ENCODE measurements around the gene PLA2G4B. TPM values are rescaled to one million over a fixed set of nuclear protein-coding genes. Genes with fewer than 3 reads are reported as not detected.
A peak's percentile ranks its signal among the peaks of the same experiment; 100 is the strongest.

The PLA2G4B gene
- total RNA-seq, 1 donor from 2014 or later: 1.8 TPM

GRCh38 chr15:41798607-41799487 is 39.8 kb upstream of the PLA2G4B start:
- H3K4me1 Mint-ChIP-seq (ENCODE audit: low read depth, unreplicated experiment): peaks cover 37% of the 10 kb centered on the region
- Histone ChIP-seq H3K79me2 (ENCODE audit: insufficient read depth, low read length) (peaks cover 32% of the 10 kb centered on the region), H3K36me3 (ENCODE audit: insufficient read depth, low read length) (peaks cover 4% of the 10 kb centered on the region), H4K20me1 (ENCODE audit: insufficient read depth, low read length) (peaks cover 36% of the 10 kb centered on the region), H3K4me2 (ENCODE audit: low read length) (no peak overlapping the region), H3K9ac (ENCODE audit: low read length) (no peak overlapping the region), H3K9me3 (ENCODE audit: insufficient read depth, low read depth, low read length) (no peaks in the 10 kb centered on the region), H3K27me3 (ENCODE audit: insufficient read depth, low read length) (no peaks in the 10 kb centered on the region), H3K27ac (ENCODE audit: low read depth, low read length) (no peak overlapping the region), H3K4me3 (ENCODE audit: insufficient read depth, low read depth, low read length) (no peak overlapping the region), H3K4me1 (ENCODE audit: insufficient read depth, low read length) (peaks cover 18% of the 10 kb centered on the region), H2AFZ (ENCODE audit: low read depth, low read length) (no peak overlapping the region)
- DNase-seq (ENCODE audit: low read depth): no peak
- no peak overlapping the region for H3K4me3 Mint-ChIP-seq (ENCODE audit: unreplicated experiment)
- peaks cover 11% of the 10 kb centered on the region for H3K36me3 Mint-ChIP-seq (ENCODE audit: low read depth, unreplicated experiment)
- H3K27ac Mint-ChIP-seq (ENCODE audit: unreplicated experiment): peak overlapping the region; percentile 36
- H3K27me3 Mint-ChIP-seq (ENCODE audit: low read depth, unreplicated experiment): no peaks in the 10 kb centered on the region
- FAIRE-seq: no peak
- no peaks in the 10 kb centered on the region for H3K9me3 Mint-ChIP-seq (ENCODE audit: unreplicated experiment)
- TF ChIP-seq EZH2 (IDR thresholded peaks at IDR 0.05; ENCODE audit: insufficient read depth, low read length) (no peak), CTCF (IDR thresholded peaks at IDR 0.05; ENCODE audit: insufficient read depth, low read depth, low read length) (no peak)

GRCh38 chr15:41799488-41799805 is 39.2 kb upstream of the PLA2G4B start:
- DNase-seq (ENCODE audit: low read depth): no peak
- Histone ChIP-seq H3K27ac (ENCODE audit: low read depth, low read length) (no peak overlapping the region), H3K9me3 (ENCODE audit: insufficient read depth, low read depth, low read length) (no peaks in the 10 kb centered on the region), H3K9ac (ENCODE audit: low read length) (no peak overlapping the region), H3K4me3 (ENCODE audit: insufficient read depth, low read depth, low read length) (no peak overlapping the region), H3K79me2 (ENCODE audit: insufficient read depth, low read length) (peaks cover 31% of the 10 kb centered on the region), H3K4me1 (ENCODE audit: insufficient read depth, low read length) (peaks cover 18% of the 10 kb centered on the region), H4K20me1 (ENCODE audit: insufficient read depth, low read length) (peaks cover 36% of the 10 kb centered on the region), H3K36me3 (ENCODE audit: insufficient read depth, low read length) (peaks cover 4% of the 10 kb centered on the region), H3K4me2 (ENCODE audit: low read length) (no peak overlapping the region), H3K27me3 (ENCODE audit: insufficient read depth, low read length) (no peaks in the 10 kb centered on the region), H2AFZ (ENCODE audit: low read depth, low read length) (no peak overlapping the region)
- Mint-ChIP-seq H3K9me3 (ENCODE audit: unreplicated experiment) (no peaks in the 10 kb centered on the region), H3K36me3 (ENCODE audit: low read depth, unreplicated experiment) (peaks cover 11% of the 10 kb centered on the region), H3K4me3 (ENCODE audit: unreplicated experiment) (no peak overlapping the region), H3K27me3 (ENCODE audit: low read depth, unreplicated experiment) (no peaks in the 10 kb centered on the region), H3K4me1 (ENCODE audit: low read depth, unreplicated experiment) (peaks cover 33% of the 10 kb centered on the region), H3K27ac (ENCODE audit: unreplicated experiment) (peak overlapping the region; percentile 59)
- FAIRE-seq: no peak
- no peak for TF ChIP-seq CTCF (IDR thresholded peaks at IDR 0.05; ENCODE audit: insufficient read depth, low read depth, low read length)
- no peak for TF ChIP-seq EZH2 (IDR thresholded peaks at IDR 0.05; ENCODE audit: insufficient read depth, low read length)

GRCh38 chr15:41801185-41801584 is 37.5 kb upstream of the PLA2G4B start:
- Histone ChIP-seq H4K20me1 (ENCODE audit: insufficient read depth, low read length) (peaks cover 36% of the 10 kb centered on the region), H3K9me3 (ENCODE audit: insufficient read depth, low read depth, low read length) (no peaks in the 10 kb centered on the region), H3K36me3 (ENCODE audit: insufficient read depth, low read length) (peaks cover 4% of the 10 kb centered on the region), H3K27ac (ENCODE audit: low read depth, low read length) (no peak overlapping the region), H3K27me3 (ENCODE audit: insufficient read depth, low read length) (no peaks in the 10 kb centered on the region), H3K9ac (ENCODE audit: low read length) (no peak overlapping the region), H3K4me1 (ENCODE audit: insufficient read depth, low read length) (peaks cover 18% of the 10 kb centered on the region), H3K4me2 (ENCODE audit: low read length) (no peak overlapping the region), H2AFZ (ENCODE audit: low read depth, low read length) (no peak overlapping the region), H3K4me3 (ENCODE audit: insufficient read depth, low read depth, low read length) (no peak overlapping the region), H3K79me2 (ENCODE audit: insufficient read depth, low read length) (peaks cover 27% of the 10 kb centered on the region)
- FAIRE-seq (no peak), DNase-seq (ENCODE audit: low read depth) (no peak)
- H3K4me3 Mint-ChIP-seq (ENCODE audit: unreplicated experiment): no peak overlapping the region
- H3K36me3 Mint-ChIP-seq (ENCODE audit: low read depth, unreplicated experiment): peaks cover 16% of the 10 kb centered on the region
- no peak overlapping the region for H3K27ac Mint-ChIP-seq (ENCODE audit: unreplicated experiment)
- H3K27me3 Mint-ChIP-seq (ENCODE audit: low read depth, unreplicated experiment): no peaks in the 10 kb centered on the region
- H3K4me1 Mint-ChIP-seq (ENCODE audit: low read depth, unreplicated experiment): peaks cover 31% of the 10 kb centered on the region
- TF ChIP-seq EZH2 (IDR thresholded peaks at IDR 0.05; ENCODE audit: insufficient read depth, low read length) (no peak), CTCF (IDR thresholded peaks at IDR 0.05; ENCODE audit: insufficient read depth, low read depth, low read length) (no peak)
- no peaks in the 10 kb centered on the region for H3K9me3 Mint-ChIP-seq (ENCODE audit: unreplicated experiment)

All from astrocyte (in vitro differentiated cells and primary cell).